NOMO-1 treated with DMSO at 0.1 percent for 48 hours (cell line): ENCODE measurements around the gene APBA1.

Source experiments
- DNase-seq: peaks from one replicate; lab custom pipeline; 2025; ENCODE audit not compliant: unreplicated experiment; lab: John Stamatoyannopoulos, UW

APBA1 gene

DNA sequence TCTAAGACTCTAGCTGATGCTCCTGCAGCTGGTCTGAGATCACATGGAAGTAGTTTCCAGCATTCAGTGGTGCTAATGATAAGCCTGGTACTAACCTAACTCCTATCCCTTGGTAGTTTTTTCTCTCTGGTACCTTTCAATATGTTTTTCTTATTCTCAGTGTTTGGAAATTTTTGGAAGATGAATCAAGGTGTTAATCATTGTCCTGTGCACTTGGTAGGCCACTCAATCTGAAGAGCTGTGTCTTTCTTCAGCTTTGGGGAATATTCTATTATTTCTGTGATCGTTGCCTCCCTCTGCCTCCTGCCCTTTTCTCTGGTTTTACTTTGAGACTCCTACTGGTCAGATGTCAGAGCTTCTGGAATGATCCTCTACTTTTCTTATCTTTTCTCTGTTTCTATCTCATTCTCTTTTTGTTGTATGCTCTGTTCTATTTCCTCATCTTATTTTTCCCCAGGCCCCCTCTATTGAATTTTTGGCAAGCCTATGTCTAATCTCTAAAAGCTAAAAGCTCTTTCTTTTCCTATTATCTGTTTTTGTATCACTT, 136.8 kb downstream of the APBA1 start:
- DNase-seq = no peak

- no peak for DNase-seq
Observed at GRCh38 chr9:69532396-69532795, 139.8 kb downstream of the APBA1 start.

DNA sequence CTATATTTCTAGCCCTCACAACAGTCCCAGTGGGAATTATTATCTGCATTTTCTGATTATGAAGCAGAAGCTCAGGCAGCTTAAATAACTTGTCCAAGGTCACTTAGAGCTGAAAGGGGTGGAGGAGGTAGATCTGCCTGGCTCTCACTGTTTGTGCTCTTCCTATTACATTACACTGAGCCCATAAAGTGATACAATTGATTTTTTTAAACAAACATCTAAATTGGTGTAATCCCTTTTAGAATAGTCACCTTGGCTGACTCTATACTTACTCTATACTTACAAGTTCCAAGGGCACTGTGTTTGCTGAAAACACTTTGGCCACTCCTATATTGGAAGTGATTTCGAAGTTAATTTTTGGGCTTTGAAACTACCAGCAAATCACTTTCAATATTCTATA, 144.7 kb downstream of the APBA1 start:
- no peak for DNase-seq

GRCh38 chr9:69526699-69527098, 145.5 kb downstream of the APBA1 start:
- DNase-seq = no peak

DNA sequence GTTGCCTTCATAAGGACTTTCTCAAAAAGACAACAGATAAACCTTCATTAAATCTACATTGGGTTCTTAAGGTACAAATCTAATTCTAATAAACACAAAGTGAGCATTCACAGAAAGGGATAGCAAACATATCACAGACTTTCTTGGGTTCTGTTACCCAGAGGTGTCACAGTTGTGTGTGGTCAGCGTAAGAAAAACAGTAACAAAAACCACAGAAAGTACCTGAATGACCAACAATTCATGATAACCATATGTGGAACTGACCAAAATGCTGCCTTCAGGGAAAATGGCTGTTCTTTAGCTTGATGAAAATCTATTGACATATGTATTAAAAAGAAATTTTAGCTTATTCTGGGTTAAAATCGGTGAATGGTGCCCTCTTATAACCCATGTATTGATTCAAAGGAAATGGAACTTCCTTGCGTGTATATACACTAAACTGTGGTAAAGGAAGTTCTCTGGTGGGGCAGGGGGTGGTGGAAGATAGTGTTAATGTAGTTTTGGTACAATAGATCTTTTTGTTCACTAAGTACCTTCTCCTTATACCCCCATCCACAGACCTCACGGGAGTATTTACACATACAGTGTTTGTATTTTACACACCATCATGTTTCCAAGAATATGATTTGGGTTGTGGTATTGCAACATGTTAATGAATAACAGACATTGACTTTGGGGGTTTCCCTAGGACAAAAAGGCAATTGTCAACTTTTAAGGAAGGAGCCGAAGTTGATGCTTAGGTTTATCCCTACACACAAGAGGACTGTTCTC, 152.5 kb downstream of the APBA1 start:
- no peak for DNase-seq

DNA sequence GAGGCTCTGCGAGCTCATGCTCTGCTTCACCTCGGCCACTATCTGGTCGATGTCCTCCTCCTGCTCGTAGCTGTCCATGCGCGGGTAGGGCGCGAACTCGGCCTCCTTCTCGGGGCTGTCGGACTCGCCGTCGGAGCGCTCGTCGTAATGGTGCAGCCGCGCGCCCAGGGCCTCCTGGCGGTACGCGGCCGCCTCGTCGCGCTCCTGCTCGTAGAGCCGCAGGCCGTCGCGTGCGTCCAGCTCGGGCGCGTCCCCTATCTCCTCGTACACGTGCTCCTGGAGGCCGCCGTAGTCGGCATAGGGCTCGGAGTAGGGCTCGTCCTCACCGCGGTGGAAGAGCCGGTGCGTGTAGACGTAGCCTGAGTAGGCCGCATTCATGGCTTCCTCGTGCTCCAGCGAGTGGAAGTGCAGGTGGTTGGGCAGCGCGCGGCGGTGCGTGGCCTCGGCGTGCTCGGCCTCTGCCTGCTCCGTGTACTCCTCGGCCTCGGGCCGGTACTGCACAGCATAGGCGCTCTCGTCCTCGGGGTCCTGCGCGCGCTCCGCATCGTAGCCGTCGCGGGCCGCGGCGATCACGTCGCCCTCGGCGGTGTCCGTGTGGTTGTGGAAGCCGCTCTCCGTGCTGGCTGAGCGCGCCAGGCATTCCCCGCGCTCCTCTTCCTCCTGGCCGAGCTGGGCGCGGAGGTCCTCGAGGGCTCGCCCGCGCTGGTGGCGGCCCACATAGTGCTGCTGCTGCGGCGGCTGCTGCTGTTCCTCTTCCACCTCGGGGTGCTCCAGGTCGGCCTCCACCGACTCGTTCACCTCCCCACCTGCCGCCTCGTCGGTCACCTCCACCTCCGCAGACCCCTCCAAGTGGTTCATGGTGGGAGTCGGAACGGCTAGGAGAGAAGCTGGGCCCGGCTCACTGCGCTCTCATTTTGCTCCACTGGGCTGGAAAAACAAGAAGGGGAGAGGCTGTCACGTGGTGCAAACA, 155.5 kb downstream of the APBA1 start:
- no peak for DNase-seq

DNA sequence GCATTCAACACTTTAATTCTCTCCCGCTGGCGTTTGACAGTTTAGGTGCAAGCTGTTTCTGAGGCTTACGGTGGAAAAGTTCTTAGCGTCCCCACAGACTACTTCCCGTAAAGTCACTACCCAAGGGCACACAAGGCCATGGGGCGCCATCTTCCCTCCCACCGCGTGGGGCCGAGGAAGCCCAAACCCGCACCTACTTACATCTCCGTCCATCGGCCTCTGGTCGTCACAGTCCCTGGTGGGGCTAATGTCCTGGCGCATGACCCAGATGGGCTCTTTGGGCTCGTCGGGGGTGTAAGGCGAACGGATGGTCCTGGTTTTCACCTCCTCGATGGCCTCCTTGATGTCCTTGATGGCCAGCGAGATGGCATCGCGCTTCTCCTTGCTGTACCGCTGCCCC, 156.4 kb downstream of the APBA1 start:
- DNase-seq = no peak

- no peak for DNase-seq
Observed at GRCh38 chr9:69513141-69513820, 158.9 kb downstream of the APBA1 start.

DNA sequence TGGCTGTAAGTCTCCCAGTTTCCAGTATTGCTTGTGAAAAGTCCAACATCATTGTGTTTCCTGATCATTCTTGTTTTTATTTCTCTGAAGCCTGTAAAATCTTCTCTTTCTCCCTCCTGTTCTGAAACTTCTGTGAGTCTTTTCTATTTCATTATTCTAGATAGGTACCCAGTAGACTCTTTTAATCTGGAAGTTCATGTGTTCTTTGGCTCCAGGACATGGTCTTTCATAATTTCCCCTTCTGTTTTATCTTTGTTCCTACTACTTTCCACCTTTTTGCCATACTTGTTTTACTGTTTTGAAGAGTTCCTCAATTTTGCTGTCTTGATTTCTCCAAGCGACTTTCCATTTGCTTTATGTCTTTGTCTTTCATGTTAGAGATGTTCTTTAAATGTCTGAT, 168.1 kb downstream of the APBA1 start:
- no peak for DNase-seq

GRCh38 chr9:69502671-69503301, 169.4 kb downstream of the APBA1 start:
- DNase-seq = no peak

DNA sequence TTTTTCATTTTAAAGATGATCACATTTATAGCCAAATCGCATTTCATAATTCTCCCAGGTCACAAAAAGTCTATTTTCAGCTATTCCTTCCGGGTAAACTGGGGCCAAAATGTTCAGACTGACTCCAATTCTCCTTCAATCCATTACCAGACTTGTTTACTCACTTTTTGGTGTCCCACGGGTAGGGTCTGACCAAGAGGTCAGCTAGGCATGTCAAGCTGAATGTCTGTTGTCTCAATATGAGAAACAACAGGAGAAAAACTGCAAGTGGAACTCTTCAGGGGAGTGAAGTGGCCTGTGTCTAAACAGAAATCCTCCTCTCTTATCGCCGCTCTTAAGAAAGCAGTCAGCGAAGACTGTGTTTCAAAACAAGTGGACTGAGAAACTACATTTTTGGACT, 171.3 kb downstream of the APBA1 start:
- DNase-seq = no peak

- no peak for DNase-seq
Observed at GRCh38 chr9:69499959-69500358, 172.2 kb downstream of the APBA1 start.

DNA sequence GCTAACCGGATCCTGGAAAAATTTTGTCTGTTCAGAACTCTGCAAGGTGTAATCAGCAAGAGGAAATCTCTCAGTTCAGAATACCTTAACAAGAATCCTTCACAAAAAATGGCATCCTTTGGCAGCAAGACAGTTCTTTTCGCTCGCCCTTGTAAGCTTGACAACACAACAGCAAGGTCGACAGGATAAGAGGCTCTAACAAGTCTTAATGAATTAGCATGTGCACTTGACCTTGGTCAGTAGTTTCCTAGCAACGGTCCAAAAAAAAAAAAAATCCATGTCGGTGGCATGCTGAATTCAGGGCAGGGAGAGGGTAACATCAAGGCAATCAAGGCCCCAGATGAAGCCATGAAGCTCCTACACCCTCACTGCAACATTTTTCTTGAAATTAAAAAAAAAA, 172.8 kb downstream of the APBA1 start:
- no peak for DNase-seq

- DNase-seq = no peak
Observed at GRCh38 chr9:69498470-69498869, 173.7 kb downstream of the APBA1 start.

DNA sequence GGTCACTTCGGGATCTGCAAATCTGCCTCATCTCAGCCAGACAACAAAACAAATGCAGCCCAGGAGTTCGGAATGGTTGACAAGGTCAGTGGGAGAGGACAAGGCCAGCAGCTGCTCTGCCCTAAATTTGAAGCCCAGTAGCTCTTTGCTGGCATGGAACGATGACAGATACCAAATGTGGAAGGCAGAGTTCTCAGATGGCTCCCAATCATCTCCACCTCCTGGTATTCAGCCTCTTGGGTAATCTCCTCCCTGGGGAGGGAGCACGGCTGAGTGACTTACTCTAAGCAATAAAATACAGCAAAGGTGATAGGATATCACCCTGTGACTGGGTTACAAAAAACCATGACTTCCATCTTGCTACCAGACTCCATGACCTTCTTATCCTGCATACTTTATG, 174.4 kb downstream of the APBA1 start:
- no peak for DNase-seq

DNA sequence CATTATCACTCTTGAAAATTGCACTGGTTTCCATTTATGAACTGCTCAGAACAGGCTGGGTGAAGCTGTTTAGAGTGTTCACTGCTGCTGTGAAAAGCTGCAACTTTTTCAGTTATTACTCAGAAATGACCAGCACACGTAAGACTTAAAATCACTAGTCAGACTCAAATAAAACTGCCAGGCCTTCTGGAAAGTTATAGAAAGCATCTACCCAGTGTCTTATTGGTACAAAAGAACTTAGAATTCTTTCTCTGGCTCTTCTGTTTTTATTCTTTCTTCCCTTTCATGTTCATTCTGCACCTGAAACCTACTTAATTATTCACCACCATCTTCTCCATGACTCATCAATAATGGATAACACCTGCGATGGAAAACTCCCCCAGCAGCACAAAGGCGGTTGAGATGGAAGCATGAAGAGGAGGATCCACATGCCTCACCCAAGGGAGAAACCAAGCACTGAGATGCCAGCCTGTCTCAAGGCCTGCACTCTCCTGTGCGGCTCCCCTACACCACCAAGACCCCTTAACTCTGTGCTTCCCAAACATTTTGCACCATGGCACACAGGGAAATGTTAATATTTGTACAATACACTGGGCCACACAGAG, 175.2 kb downstream of the APBA1 start:
- no peak for DNase-seq

GRCh38 chr9:69495296-69495695, 176.9 kb downstream of the APBA1 start:
- no peak for DNase-seq

DNA sequence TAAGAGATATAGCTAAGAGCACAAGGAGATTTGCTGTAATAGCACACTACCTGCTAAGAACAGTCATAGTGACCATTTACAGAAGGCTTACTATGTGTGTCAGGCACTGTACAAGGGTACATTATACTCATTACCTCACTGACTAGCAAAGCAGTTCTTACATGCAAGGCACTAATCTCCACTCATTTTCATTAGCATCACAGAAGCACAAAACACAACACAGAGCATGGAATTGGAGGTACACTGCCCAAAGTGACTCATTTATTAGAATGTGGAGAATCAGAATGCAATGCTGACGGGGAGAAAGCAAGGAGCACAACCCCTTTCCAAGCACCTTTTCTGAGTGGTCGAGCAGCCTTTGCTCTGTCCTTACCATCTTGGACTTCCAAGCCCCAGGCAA, 177.4 kb downstream of the APBA1 start:
- DNase-seq = no peak

- DNase-seq = no peak
Observed at GRCh38 chr9:69494208-69494607, 178.0 kb downstream of the APBA1 start.

GRCh38 chr9:69486498-69486897, 185.7 kb downstream of the APBA1 start:
- DNase-seq = no peak
